Stimulated activated CD4-positive, alpha-beta T cell treated with anti-CD3 and anti-CD28 coated beads, Interleukin-15, amount 100 ng/mL, for 48 hours (primary cell): Measurements from ENCODE around the gene OAS3.
"Not testable (repeated sequence)": the region's sequence is repeated elsewhere in the genome, so short reads cannot be mapped to it uniquely, and the experiment has no call there.

Experiments used
- DNase-seq, 2 donors: peaks; one replicate each; pipeline ENCODE4 v3.0.0-alpha.2; 2020; ENCODE audit warnings: low read depth in 2 of 2

Gene OAS3

DNA sequence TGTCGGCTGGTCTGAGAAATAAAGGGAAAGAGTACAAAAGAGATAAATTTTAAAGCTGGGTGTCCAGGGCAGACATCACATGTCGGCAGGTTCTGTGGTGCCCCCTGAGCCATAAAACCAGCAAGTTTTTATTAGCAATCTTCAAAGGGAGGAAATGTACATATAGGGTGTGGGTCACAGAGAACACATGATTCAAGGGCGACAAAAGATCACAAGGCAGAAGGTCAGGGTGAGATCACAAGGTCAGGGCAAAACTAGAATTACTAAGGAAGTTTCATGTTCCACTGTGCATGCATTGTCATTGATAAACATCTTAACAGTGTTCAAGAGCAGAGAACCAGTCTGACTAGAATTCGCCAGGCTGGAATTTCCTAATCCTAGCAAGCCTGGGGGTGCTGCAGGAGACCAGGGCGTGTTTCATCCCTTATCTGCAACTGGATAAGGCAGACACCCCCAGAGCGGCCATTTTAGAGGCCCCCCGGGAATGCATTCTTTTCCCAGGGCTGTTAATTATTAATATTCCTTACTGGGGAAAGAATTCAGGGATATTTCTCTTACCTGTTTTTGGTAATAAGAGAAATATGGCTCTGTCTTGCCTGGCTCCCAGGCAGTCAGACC lies 11.7 kb upstream of the OAS3 start:
- DNase-seq, result not testable (repeated sequence)

DNA sequence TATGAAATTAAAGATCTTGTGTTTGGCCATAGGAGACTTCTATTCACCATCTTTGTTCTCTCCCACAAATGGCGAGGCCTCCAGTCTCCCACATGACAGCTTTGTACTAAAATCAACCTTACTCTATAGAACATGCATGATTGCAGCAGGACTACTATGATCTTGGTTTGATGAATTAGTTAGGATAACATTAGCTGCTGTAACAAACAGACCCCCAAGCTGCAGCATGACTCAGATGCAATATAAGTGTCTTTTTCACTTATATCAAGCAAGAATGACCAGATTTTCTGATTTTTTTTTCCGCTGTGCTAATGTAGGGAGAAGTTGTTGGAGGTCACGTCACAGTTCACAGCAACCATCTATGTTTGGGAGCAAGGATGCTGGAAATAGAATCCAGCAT lies 10.8 kb upstream of the OAS3 start:
- no peak for DNase-seq

DNA sequence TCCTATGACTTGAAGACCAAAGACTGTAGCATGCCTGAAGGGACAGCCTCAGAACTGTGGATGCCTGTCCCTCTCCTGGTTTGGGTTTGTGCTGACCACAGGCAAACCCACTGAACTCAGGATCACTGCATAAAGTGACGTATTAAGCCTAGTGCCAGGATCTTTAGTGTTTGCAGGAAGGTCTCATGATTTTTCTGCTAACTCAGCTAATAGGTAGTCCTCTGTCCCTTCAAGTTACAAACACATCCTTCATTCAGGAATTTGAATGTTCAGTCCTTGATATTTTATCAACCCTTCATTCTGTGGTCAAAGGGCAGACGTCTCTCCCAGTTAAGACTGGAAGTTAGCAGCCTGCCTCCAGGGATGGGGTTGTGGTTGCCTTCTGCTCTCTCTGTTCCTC lies 10.3 kb upstream of the OAS3 start:
- no peak for DNase-seq

DNA sequence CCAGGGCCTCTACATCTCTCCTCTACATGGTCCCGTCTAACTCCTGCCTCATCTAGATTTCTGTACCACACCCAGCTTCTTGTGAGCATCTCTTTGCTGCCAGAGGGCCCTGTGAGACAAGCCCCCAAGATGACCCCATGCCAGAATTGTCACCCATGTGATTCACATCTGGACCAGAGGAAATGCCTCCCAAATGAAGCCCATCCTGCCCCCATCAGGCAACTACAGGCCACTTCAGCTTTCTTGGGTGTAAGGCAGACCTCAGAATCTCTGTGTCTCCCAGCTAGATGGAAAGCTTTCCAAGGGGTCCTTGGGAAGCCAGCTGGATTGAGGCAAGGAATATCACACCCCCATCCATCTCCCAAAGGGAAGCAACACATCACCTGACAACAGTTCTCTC lies 9.3 kb upstream of the OAS3 start:
- DNase-seq, result no peak

- DNase-seq, result no peak
Measured at GRCh38 chr12:112929715-112930114, 8.6 kb upstream of the OAS3 start.

GRCh38 chr12:112930350-112930749 lies 7.9 kb upstream of the OAS3 start:
- no peak for DNase-seq

- no peak for DNase-seq
Measured at GRCh38 chr12:112932485-112933128, 5.7 kb upstream of the OAS3 start.

- DNase-seq, result no peak
Measured at GRCh38 chr12:112933129-112933505, 5.2 kb upstream of the OAS3 start.

- no peak for DNase-seq
Measured at GRCh38 chr12:112936264-112936663, 2.0 kb upstream of the OAS3 start.

DNA sequence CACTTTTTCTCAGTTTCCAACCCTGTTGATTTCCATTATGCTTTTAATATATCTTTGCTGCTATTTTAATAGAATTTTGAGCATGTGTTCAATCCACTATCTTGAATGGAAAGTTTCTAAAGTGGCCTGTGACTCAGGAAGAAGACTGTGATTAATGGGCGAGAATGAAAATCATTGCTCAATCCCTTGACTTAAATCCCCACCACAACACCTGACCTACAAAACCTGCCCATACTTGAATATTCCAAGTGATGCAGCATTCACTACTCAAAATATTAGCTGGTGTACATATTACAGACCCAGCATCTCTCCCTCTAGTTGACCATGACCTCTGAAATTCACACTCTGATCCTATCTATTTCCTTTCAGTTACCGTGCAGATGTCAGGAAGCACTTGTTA lies 1.3 kb upstream of the OAS3 start:
- DNase-seq, result no peak

- no peak for DNase-seq
Measured at GRCh38 chr12:112938751-112939150, 477 bp downstream of the OAS3 start.

DNA sequence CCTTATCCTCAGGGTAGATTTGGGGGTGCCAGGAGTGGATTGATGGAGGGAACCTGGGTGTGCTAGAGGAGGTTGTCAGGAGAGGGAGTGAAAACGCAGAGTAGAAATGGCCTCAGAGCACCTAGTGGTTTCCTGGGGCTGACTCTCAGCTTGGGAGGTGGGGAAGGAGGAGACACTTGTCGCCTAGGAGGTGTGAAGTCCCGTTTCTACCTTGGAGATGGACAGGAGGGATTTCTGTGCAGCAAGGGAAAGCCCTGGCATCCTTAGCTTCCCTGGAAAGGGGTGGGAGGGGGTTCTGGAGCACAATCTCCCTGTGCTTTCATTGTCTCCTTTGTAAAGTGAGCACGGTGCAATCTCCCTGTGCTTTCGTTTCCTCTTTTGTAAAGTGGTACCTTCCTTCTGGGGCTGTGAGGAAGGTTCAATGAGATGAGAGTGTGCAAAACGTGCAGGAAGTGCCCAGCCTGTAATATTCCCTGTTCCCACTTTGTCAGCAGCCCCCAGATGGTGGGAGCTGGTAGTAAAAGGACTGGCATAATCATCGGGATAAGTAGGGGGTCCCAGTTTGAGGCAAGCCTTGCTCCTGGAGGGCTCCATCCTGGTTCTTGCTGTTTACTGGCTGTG lies 1.6 kb downstream of the OAS3 start:
- DNase-seq, result no peak

DNA sequence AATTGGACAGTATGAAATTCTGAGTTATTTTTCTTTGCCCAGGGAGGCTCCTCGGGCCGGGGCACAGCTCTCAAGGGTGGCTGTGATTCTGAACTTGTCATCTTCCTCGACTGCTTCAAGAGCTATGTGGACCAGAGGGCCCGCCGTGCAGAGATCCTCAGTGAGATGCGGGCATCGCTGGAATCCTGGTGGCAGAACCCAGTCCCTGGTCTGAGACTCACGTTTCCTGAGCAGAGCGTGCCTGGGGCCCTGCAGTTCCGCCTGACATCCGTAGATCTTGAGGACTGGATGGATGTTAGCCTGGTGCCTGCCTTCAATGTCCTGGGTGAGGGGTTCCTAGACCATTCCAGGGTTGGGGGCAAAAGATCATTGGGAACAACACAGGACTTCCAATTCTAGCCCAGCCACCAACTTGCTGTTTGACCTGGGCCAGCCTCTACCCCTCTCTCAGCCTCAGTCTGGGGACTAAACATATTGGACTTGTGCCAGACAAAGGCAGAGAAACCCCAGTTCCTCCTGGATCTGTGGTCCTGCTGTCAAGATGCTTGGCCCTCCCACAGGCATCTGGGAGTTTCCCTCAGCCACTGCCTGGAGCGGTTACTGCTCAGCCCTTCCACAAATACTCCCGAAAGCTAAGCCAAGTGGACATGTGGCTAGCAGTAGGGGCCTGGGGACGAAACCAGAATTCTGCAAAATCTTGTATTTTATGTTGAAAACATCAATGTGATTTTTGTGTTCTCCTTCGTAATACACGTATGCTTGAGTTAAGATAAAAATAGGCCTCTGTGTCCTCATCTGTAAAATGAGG lies 3.5 kb downstream of the OAS3 start:
- DNase-seq, result no peak

DNA sequence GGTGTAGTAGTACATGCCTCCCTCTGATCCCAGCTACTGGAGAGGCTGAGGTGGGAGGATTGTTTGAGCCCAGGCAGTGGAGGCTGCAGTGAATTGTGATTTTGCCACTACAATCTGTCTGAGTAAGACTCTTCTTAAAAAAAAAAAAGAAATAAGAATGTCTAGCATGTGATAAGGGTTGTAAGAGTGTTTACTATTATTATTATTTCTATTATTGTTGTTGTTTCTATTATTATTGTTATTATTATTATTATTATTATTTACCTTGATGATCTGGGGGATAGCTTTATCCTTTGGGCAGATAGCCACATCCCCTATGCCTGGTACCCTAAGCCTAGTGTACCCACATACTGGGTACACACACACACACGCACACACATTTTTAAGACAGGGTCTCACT lies 4.3 kb downstream of the OAS3 start:
- no peak for DNase-seq

- no peak for DNase-seq
Measured at GRCh38 chr12:112944024-112944690, 5.9 kb downstream of the OAS3 start.

DNA sequence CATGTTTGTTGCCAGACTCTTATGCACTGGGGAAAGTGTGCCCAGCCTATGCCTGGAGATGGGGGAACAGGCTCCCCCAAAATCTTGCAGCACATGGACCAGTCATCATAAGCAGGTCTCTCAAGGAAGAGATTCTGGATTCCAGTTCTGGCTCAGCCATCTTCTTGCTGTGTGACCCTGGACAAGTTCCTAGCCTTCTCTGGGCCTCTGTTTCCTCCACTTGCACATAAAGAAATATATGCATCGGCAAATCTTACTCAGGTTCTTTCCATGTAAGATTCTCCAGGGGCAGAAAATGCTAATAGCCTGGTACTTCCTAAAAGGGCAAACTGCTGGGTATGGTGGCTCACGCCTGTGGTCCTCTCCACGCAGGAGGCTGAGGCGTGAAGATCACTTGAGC lies 7.2 kb downstream of the OAS3 start:
- no peak for DNase-seq

GRCh38 chr12:112946236-112947000 lies 8.1 kb downstream of the OAS3 start:
- no peak for DNase-seq

- DNase-seq, result no peak
Measured at GRCh38 chr12:112947314-112947713, 9.0 kb downstream of the OAS3 start.

GRCh38 chr12:112947761-112948160 lies 9.5 kb downstream of the OAS3 start:
- no peak for DNase-seq

DNA sequence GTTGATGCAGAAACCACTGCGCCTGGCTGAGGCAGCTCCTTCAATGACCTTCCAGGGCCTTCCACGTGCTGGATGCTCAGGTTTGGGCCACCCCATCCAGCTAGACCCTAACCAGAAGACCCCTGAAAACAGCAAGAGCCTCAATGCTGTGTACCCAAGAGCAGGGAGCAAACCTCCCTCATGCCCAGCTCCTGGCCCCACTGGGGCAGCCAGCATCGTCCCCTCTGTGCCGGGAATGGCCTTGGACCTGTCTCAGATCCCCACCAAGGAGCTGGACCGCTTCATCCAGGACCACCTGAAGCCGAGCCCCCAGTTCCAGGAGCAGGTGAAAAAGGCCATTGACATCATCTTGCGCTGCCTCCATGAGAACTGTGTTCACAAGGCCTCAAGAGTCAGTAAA lies 10.5 kb downstream of the OAS3 start:
- no peak for DNase-seq

DNA sequence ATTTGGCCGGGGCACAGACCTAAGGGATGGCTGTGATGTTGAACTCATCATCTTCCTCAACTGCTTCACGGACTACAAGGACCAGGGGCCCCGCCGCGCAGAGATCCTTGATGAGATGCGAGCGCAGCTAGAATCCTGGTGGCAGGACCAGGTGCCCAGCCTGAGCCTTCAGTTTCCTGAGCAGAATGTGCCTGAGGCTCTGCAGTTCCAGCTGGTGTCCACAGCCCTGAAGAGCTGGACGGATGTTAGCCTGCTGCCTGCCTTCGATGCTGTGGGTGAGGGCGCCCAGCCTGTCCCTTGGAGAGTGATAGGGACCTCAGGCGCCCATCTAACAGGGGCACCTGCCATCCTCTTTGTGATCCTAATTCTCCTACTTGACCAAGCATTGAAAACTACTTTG lies 12.4 kb downstream of the OAS3 start:
- DNase-seq, result no peak
